BE2C (cell line): ENCODE results near the gene PIPOX.

Experiments used
- DNase-seq: peaks from one replicate; pipeline ENCODE4 v3.0.0-alpha.2; 2020
- H3K27me3 ChIP-seq: fragments of 250-450 bp; sonication (Bioruptor Pico); 2 replicates; pipeline ENCODE4 v1.5.1; 2020; ENCODE audit warnings: mild to moderate bottlenecking
- H3K36me3 ChIP-seq: fragments of 250-450 bp; sonication (Bioruptor Pico); 2 replicates; pipeline ENCODE4 v1.5.1; 2020; ENCODE audit warnings: mild to moderate bottlenecking
- H3K4me1 ChIP-seq: fragments of 250-450 bp; sonication (Bioruptor Pico); 2 replicates; pipeline ENCODE4 v1.5.1; 2020
- H3K4me3 ChIP-seq: 2 replicates; pipeline ENCODE4 v1.5.1; 2011; ENCODE audit warnings: low read depth, low read length
- H3K9me3 ChIP-seq: fragments of 250-450 bp; sonication (Bioruptor Pico); 2 replicates; pipeline ENCODE4 v1.5.1; 2020
- TF ChIP-seq, protein P1 (sequence below): IDR thresholded peaks from 2 replicates; pipeline ENCODE4 v1.5.1; 2012; ENCODE audit warnings: mild to moderate bottlenecking, low read depth, low read length

PIPOX gene

DNA sequence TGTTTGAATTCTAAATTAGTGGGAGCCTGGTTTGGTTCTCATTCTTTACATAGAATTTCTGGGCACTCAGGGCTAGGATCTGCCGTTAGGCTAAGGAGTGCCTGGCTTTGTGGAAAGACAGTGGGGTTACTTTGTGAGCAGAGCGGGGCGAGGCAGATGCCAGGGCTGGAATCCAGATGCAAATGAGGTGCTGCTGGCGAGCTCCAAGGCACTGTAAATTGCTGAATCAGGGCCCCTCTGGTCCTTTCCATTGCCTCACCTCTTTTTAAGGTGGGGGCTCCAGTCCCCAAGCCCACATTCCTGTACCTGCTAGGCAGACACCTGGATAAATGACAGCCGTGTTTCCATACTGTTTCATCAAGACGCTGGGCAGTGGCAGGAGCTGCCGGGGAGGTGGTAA lies 33.8 kb downstream of the PIPOX start:
- TF ChIP-seq, protein P1, sequence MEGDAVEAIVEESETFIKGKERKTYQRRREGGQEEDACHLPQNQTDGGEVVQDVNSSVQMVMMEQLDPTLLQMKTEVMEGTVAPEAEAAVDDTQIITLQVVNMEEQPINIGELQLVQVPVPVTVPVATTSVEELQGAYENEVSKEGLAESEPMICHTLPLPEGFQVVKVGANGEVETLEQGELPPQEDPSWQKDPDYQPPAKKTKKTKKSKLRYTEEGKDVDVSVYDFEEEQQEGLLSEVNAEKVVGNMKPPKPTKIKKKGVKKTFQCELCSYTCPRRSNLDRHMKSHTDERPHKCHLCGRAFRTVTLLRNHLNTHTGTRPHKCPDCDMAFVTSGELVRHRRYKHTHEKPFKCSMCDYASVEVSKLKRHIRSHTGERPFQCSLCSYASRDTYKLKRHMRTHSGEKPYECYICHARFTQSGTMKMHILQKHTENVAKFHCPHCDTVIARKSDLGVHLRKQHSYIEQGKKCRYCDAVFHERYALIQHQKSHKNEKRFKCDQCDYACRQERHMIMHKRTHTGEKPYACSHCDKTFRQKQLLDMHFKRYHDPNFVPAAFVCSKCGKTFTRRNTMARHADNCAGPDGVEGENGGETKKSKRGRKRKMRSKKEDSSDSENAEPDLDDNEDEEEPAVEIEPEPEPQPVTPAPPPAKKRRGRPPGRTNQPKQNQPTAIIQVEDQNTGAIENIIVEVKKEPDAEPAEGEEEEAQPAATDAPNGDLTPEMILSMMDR, result no peak
- DNase-seq, result no peak
- H3K4me1 ChIP-seq, result no peaks in the 10 kb centered on the region
- no peaks in the 10 kb centered on the region for H3K27me3 ChIP-seq
- H3K9me3 ChIP-seq, result no peaks in the 10 kb centered on the region
- H3K36me3 ChIP-seq, result no peaks in the 10 kb centered on the region
- no peak overlapping the region for H3K4me3 ChIP-seq

GRCh38 chr17:29077320-29077719 lies 34.4 kb downstream of the PIPOX start:
- no peaks in the 10 kb centered on the region for H3K36me3 ChIP-seq
- no peaks in the 10 kb centered on the region for H3K9me3 ChIP-seq
- H3K4me1 ChIP-seq, result no peaks in the 10 kb centered on the region
- DNase-seq, result no peak
- TF ChIP-seq, protein P1, result no peak
- H3K27me3 ChIP-seq, result no peaks in the 10 kb centered on the region
- no peak overlapping the region for H3K4me3 ChIP-seq

- H3K4me3 ChIP-seq, result no peak overlapping the region
- no peaks in the 10 kb centered on the region for H3K4me1 ChIP-seq
- no peaks in the 10 kb centered on the region for H3K9me3 ChIP-seq
- TF ChIP-seq, protein P1, result no peak
- H3K27me3 ChIP-seq, result no peaks in the 10 kb centered on the region
- H3K36me3 ChIP-seq, result no peaks in the 10 kb centered on the region
- no peak for DNase-seq
These were observed 35.5 kb downstream of the PIPOX start for GRCh38 chr17:29078183-29079045.

DNA sequence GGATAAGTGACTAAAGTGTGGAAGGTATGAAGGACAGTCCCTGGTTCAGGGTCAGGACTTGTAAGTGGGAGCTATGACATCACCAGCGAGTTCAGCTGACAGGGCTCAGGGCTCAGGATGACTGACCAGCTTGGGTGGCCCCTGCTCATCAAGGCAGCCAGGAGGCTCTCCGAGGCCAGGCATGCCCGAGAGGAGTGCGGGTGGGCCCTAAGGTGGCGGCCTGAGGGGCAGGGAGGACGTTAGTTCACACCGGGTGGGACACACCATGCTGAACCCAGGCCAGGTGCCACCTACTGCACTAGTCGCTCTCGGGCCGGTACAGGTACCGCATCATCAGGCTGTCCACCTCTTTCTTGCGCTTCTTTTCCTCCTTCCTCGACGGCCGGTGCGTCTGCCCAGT lies 36.5 kb downstream of the PIPOX start:
- H3K36me3 ChIP-seq, result no peaks in the 10 kb centered on the region
- no peaks in the 10 kb centered on the region for H3K27me3 ChIP-seq
- DNase-seq, result no peak
- no peaks in the 10 kb centered on the region for H3K9me3 ChIP-seq
- no peaks in the 10 kb centered on the region for H3K4me1 ChIP-seq
- no peak overlapping the region for H3K4me3 ChIP-seq
- TF ChIP-seq, protein P1, result no peak

- TF ChIP-seq, protein P1, result no peak
- Histone ChIP-seq H3K27me3 (no peaks in the 10 kb centered on the region), H3K36me3 (no peaks in the 10 kb centered on the region), H3K4me3 (no peak overlapping the region), H3K9me3 (no peaks in the 10 kb centered on the region), H3K4me1 (no peaks in the 10 kb centered on the region; the same call in 1 of the 2 replicates)
- no peak for DNase-seq
These were observed 36.9 kb downstream of the PIPOX start for GRCh38 chr17:29079887-29080286.

- Histone ChIP-seq H3K9me3 (no peaks in the 10 kb centered on the region), H3K4me3 (no peak overlapping the region), H3K27me3 (no peaks in the 10 kb centered on the region), H3K4me1 (no peaks in the 10 kb centered on the region; the same call in 1 of the 2 replicates), H3K36me3 (no peaks in the 10 kb centered on the region)
- TF ChIP-seq, protein P1, result no peak
- DNase-seq, result no peak
These were observed 37.4 kb downstream of the PIPOX start for GRCh38 chr17:29080323-29080722.
